Measurements from ENCODE around the gene ACAA1.

GRCh38 chr3:38125305-38126120 lies 11.4 kb downstream of the ACAA1 start:
- TF ChIP-seq U2AF2 (IDR thresholded peaks at IDR 0.05; ENCODE audit: low read depth, low read length) (no peak), CTCF (CRISPR knock-in tag; IDR thresholded peaks at IDR 0.05) (no peak), ATF3 (CRISPR knock-in tag; IDR thresholded peaks at IDR 0.05) (no peak), RFX5 (IDR thresholded peaks at IDR 0.05; ENCODE audit: low read depth, low read length) (no peak), NRL (CRISPR knock-in tag; IDR thresholded peaks at IDR 0.05; ENCODE audit: borderline replicate concordance) (0 out of 2 replicates have a peak, but pooled peaks have one; percentile 12), EP300 (IDR thresholded peaks at IDR 0.05; ENCODE audit: low read depth in 2 of 2, low read length in 2 of 2) (no peak), EP300 (CRISPR knock-in tag; IDR thresholded peaks at IDR 0.05; ENCODE audit: borderline replicate concordance) (no peak), ZNF362 (CRISPR knock-in tag; IDR thresholded peaks at IDR 0.05; ENCODE audit: borderline replicate concordance) (no peak), ELF4 (CRISPR knock-in tag; IDR thresholded peaks at IDR 0.05; ENCODE audit: borderline replicate concordance) (no peak), MTF1 (CRISPR knock-in tag; IDR thresholded peaks at IDR 0.05) (no peak), ZFP1 (CRISPR knock-in tag; IDR thresholded peaks at IDR 0.05) (no peak), SALL2 (CRISPR knock-in tag; IDR thresholded peaks at IDR 0.05) (no peak), SP5 (CRISPR knock-in tag; IDR thresholded peaks at IDR 0.05; ENCODE audit: borderline replicate concordance, low read depth) (no peak), ARID3A (IDR thresholded peaks at IDR 0.05; ENCODE audit: low read depth, low read length) (no peak), ZMYM4 (CRISPR knock-in tag; IDR thresholded peaks at IDR 0.05) (no peak)
